SK-N-MC (cell line): ENCODE measurements around the gene TM9SF1.

Experiments
- EZH2 ChIP-seq: fragments of 200-600 bp; sonication (generic); IDR thresholded peaks from one replicate; pipeline ENCODE4 v1.6.1; 2017; ENCODE audit warnings: antibody characterized with exemption
- FOXP2 ChIP-seq: optimal IDR thresholded peaks from 2 replicates; pipeline ENCODE3; 2011; ENCODE audit warnings: mild to moderate bottlenecking, moderate library complexity; ENCODE audit not compliant: insufficient read depth; ENCODE audit errors: extremely low read length, control extremely low read depth
- POLR2AphosphoS5 ChIP-seq: IDR thresholded peaks from 2 replicates; pipeline ENCODE4 v1.6.1; 2012; ENCODE audit warnings: mild to moderate bottlenecking, low read depth, low read length, borderline replicate concordance

GRCh38 chr14:24219080-24219479, 23.8 kb upstream of the TM9SF1 start:
- no peak for TF ChIP-seq POLR2AphosphoS5
- TF ChIP-seq EZH2, result no peak
- TF ChIP-seq FOXP2, result no peak
